NCI-H345 treated with DMSO at 0.1 percent for 48 hours (cell line): ENCODE results near the gene RTL1.

Experiments
- DNase-seq: peaks from one replicate; lab custom pipeline; 2025; ENCODE audit not compliant: unreplicated experiment; lab: John Stamatoyannopoulos, UW

The RTL1 gene

GRCh38 chr14:100898935-100899883, 4.3 kb downstream of the RTL1 start:
- DNase-seq: peak; percentile 43

- DNase-seq: no peak
Measured at GRCh38 chr14:100898465-100898864, 5.1 kb downstream of the RTL1 start.

GRCh38 chr14:100896369-100897060, 7.0 kb downstream of the RTL1 start:
- DNase-seq: no peak

GRCh38 chr14:100895411-100895810, 8.1 kb downstream of the RTL1 start:
- no peak for DNase-seq

GRCh38 chr14:100894416-100894815, 9.1 kb downstream of the RTL1 start:
- DNase-seq: no peak

- no peak for DNase-seq
Measured at GRCh38 chr14:100893760-100894159, 9.8 kb downstream of the RTL1 start.

- no peak for DNase-seq
Measured at GRCh38 chr14:100893228-100893601, 10.3 kb downstream of the RTL1 start.

GRCh38 chr14:100892496-100893227, 10.9 kb downstream of the RTL1 start:
- DNase-seq: no peak

GRCh38 chr14:100891501-100892445, 11.7 kb downstream of the RTL1 start:
- no peak for DNase-seq

GRCh38 chr14:100891051-100891450, 12.5 kb downstream of the RTL1 start:
- no peak for DNase-seq

GRCh38 chr14:100890061-100890850, 13.3 kb downstream of the RTL1 start:
- no peak for DNase-seq

GRCh38 chr14:100889641-100890040, 13.9 kb downstream of the RTL1 start:
- DNase-seq: no peak

- DNase-seq: no peak
Measured at GRCh38 chr14:100888789-100889315, 14.7 kb downstream of the RTL1 start.

GRCh38 chr14:100887728-100888335, 15.7 kb downstream of the RTL1 start:
- no peak for DNase-seq

- DNase-seq: no peak
Measured at GRCh38 chr14:100885617-100886016, 17.9 kb downstream of the RTL1 start.

- no peak for DNase-seq
Measured at GRCh38 chr14:100885196-100885595, 18.3 kb downstream of the RTL1 start.

GRCh38 chr14:100884456-100884855, 19.1 kb downstream of the RTL1 start:
- DNase-seq: no peak

- DNase-seq: no peak
Measured at GRCh38 chr14:100883789-100884101, 19.8 kb downstream of the RTL1 start.
